Measurements from ENCODE around the gene CDC42BPA. TPM values are rescaled to one million over a fixed set of nuclear protein-coding genes. Genes with fewer than 3 reads are reported as not detected.

CDC42BPA gene
- total and polyA plus RNA-seq, 2 of the 8 experiments (the other 6 are each of a cell fraction or from before 2014, with no cell fraction given): 7.1 to 28.5 TPM

DNA sequence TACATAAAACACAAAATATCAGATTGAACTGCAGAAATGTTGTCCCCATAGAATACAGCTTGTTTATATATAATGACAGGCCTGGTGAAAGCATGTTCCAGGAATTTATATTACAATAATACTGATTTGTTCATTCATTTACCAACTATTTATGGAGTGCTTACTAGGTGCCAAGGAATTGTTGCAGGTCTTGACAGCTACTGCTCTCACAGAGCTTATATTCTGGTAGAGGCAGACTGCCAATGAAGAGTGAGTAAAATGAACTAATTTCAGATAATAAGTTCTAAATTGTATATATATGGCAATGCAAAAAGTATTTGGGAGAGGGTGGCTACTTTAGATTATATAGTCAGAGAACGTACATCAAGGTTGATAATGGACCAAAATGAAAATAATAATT lies 226.2 kb downstream of the CDC42BPA start (continued):
- TF ChIP-seq, protein P1, sequence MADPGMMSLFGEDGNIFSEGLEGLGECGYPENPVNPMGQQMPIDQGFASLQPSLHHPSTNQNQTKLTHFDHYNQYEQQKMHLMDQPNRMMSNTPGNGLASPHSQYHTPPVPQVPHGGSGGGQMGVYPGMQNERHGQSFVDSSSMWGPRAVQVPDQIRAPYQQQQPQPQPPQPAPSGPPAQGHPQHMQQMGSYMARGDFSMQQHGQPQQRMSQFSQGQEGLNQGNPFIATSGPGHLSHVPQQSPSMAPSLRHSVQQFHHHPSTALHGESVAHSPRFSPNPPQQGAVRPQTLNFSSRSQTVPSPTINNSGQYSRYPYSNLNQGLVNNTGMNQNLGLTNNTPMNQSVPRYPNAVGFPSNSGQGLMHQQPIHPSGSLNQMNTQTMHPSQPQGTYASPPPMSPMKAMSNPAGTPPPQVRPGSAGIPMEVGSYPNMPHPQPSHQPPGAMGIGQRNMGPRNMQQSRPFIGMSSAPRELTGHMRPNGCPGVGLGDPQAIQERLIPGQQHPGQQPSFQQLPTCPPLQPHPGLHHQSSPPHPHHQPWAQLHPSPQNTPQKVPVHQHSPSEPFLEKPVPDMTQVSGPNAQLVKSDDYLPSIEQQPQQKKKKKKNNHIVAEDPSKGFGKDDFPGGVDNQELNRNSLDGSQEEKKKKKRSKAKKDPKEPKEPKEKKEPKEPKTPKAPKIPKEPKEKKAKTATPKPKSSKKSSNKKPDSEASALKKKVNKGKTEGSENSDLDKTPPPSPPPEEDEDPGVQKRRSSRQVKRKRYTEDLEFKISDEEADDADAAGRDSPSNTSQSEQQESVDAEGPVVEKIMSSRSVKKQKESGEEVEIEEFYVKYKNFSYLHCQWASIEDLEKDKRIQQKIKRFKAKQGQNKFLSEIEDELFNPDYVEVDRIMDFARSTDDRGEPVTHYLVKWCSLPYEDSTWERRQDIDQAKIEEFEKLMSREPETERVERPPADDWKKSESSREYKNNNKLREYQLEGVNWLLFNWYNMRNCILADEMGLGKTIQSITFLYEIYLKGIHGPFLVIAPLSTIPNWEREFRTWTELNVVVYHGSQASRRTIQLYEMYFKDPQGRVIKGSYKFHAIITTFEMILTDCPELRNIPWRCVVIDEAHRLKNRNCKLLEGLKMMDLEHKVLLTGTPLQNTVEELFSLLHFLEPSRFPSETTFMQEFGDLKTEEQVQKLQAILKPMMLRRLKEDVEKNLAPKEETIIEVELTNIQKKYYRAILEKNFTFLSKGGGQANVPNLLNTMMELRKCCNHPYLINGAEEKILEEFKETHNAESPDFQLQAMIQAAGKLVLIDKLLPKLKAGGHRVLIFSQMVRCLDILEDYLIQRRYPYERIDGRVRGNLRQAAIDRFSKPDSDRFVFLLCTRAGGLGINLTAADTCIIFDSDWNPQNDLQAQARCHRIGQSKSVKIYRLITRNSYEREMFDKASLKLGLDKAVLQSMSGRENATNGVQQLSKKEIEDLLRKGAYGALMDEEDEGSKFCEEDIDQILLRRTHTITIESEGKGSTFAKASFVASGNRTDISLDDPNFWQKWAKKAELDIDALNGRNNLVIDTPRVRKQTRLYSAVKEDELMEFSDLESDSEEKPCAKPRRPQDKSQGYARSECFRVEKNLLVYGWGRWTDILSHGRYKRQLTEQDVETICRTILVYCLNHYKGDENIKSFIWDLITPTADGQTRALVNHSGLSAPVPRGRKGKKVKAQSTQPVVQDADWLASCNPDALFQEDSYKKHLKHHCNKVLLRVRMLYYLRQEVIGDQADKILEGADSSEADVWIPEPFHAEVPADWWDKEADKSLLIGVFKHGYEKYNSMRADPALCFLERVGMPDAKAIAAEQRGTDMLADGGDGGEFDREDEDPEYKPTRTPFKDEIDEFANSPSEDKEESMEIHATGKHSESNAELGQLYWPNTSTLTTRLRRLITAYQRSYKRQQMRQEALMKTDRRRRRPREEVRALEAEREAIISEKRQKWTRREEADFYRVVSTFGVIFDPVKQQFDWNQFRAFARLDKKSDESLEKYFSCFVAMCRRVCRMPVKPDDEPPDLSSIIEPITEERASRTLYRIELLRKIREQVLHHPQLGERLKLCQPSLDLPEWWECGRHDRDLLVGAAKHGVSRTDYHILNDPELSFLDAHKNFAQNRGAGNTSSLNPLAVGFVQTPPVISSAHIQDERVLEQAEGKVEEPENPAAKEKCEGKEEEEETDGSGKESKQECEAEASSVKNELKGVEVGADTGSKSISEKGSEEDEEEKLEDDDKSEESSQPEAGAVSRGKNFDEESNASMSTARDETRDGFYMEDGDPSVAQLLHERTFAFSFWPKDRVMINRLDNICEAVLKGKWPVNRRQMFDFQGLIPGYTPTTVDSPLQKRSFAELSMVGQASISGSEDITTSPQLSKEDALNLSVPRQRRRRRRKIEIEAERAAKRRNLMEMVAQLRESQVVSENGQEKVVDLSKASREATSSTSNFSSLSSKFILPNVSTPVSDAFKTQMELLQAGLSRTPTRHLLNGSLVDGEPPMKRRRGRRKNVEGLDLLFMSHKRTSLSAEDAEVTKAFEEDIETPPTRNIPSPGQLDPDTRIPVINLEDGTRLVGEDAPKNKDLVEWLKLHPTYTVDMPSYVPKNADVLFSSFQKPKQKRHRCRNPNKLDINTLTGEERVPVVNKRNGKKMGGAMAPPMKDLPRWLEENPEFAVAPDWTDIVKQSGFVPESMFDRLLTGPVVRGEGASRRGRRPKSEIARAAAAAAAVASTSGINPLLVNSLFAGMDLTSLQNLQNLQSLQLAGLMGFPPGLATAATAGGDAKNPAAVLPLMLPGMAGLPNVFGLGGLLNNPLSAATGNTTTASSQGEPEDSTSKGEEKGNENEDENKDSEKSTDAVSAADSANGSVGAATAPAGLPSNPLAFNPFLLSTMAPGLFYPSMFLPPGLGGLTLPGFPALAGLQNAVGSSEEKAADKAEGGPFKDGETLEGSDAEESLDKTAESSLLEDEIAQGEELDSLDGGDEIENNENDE (IDR thresholded peaks at IDR 0.05; ENCODE audit: insufficient replicate concordance, low read length): no peak
- TF ChIP-seq SUZ12 (IDR thresholded peaks at IDR 0.05; ENCODE audit: low read length): no peak
- TF ChIP-seq, protein P2, sequence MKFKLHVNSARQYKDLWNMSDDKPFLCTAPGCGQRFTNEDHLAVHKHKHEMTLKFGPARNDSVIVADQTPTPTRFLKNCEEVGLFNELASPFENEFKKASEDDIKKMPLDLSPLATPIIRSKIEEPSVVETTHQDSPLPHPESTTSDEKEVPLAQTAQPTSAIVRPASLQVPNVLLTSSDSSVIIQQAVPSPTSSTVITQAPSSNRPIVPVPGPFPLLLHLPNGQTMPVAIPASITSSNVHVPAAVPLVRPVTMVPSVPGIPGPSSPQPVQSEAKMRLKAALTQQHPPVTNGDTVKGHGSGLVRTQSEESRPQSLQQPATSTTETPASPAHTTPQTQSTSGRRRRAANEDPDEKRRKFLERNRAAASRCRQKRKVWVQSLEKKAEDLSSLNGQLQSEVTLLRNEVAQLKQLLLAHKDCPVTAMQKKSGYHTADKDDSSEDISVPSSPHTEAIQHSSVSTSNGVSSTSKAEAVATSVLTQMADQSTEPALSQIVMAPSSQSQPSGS (IDR thresholded peaks at IDR 0.05; ENCODE audit: low read length): no peak
- TF ChIP-seq NRF1 (IDR thresholded peaks at IDR 0.05; ENCODE audit: low read depth, low read length): no peak
- TF ChIP-seq TCF12 (IDR thresholded peaks at IDR 0.05; ENCODE audit: low read depth, low read length): no peak
- no peak for TF ChIP-seq ZNF274 (IDR thresholded peaks at IDR 0.05; ENCODE audit: borderline replicate concordance, extremely low read depth, low read length)
- TF ChIP-seq RFX5 (IDR thresholded peaks at IDR 0.05; ENCODE audit: borderline replicate concordance, low read depth, low read length): no peak

Measured in H1 (cell line).